Calu3 (cell line): ENCODE measurements around the gene OR10C1. TPM values are rescaled to one million over a fixed set of nuclear protein-coding genes. Genes with fewer than 3 reads are reported as not detected.

Source experiments
- BruUV-seq: library from RNA; stranded (reverse); fragments of 400-500 nt; replicated peaks from 2 replicates; lab custom pipeline; 2021; lab: Mats Ljungman, UMichigan
- CTCF ChIA-PET: fragments of 300-600 bp; sonication (Branson Sonifier 250); formaldehyde crosslinking; loops from one replicate; lab custom pipeline; 2022; ENCODE audit warnings: antibody characterized with exemption; lab: Charles Lee
- DNase-seq: peaks from one replicate; pipeline ENCODE4 v3.0.0; 2022
- H3K27ac Mint-ChIP-seq: one replicate; pipeline ENCODE4 v1.8.0; 2022; ENCODE audit warnings: mixed read lengths; ENCODE audit not compliant: unreplicated experiment
- H3K27me3 Mint-ChIP-seq: one replicate; pipeline ENCODE4 v1.8.0; 2022; ENCODE audit warnings: mixed read lengths; ENCODE audit not compliant: unreplicated experiment
- H3K36me3 Mint-ChIP-seq: one replicate; pipeline ENCODE4 v1.8.0; 2022; ENCODE audit warnings: mild to moderate bottlenecking, moderate library complexity, mixed read lengths; ENCODE audit not compliant: insufficient read depth, unreplicated experiment
- H3K4me1 Mint-ChIP-seq: one replicate; pipeline ENCODE4 v1.8.0; 2022; ENCODE audit warnings: mild to moderate bottlenecking, low read depth, mixed read lengths; ENCODE audit not compliant: unreplicated experiment
- H3K4me3 Mint-ChIP-seq: one replicate; pipeline ENCODE4 v1.8.0; 2022; ENCODE audit warnings: mild to moderate bottlenecking, low read depth, moderate library complexity, mixed read lengths; ENCODE audit not compliant: unreplicated experiment
- H3K9me3 Mint-ChIP-seq: one replicate; pipeline ENCODE4 v1.8.0; 2022; ENCODE audit warnings: low read depth, mixed read lengths; ENCODE audit not compliant: unreplicated experiment
- CTCF ChIP-seq: fragments of 200-600 bp; IDR thresholded peaks from one replicate; pipeline ENCODE4 v1.8.0; 2022; ENCODE audit warnings: antibody characterized with exemption; ENCODE audit not compliant: unreplicated experiment
- intact Hi-C: fragments of 100-400 bp; cut with micrococcal nuclease; formaldehyde crosslinking; loops from one replicate; pipeline ENCODE4 v1.10.0; 2022; ENCODE audit not compliant: unreplicated experiment
- total RNA-seq: library from RNA; stranded (reverse); gene quantifications from 2 replicates; pipeline ENCODE4 v1.2.3, GENCODE V29; 2022

OR10C1 gene
- total RNA-seq, 1 experiment from 2014 or later, result not detected

- BruUV-seq, result no TSS peak
- peak overlapping the region; percentile 31 for H3K27ac Mint-ChIP-seq
- no peaks in the 10 kb centered on the region for H3K36me3 Mint-ChIP-seq
- TF ChIP-seq CTCF, result no peak
- H3K9me3 Mint-ChIP-seq, result peaks cover 9% of the 10 kb centered on the region
- CTCF ChIA-PET, result no interaction called here
- intact Hi-C loops, result loop anchor here (1.0 to 10.0 kb wide), 3 partner anchors 47 to 104 kb away; partner anchors contain the start of gene OR12D1
- H3K4me3 Mint-ChIP-seq, result no peak overlapping the region
- DNase-seq, result peak; percentile 16
- no peaks in the 10 kb centered on the region for H3K27me3 Mint-ChIP-seq
- peaks cover 18% of the 10 kb centered on the region for H3K4me1 Mint-ChIP-seq
Measured at GRCh38 chr6:29461021-29461814, 22.1 kb downstream of the OR10C1 start.

- no peak for DNase-seq
- no peak overlapping the region for H3K4me3 Mint-ChIP-seq
- peaks cover 9% of the 10 kb centered on the region for H3K9me3 Mint-ChIP-seq
- intact Hi-C loops, result loop anchor here (5.0 to 10.0 kb wide), 2 partner anchors 60 to 103 kb away; no protein-coding TSS in a partner anchor
- no peaks in the 10 kb centered on the region for H3K27me3 Mint-ChIP-seq
- BruUV-seq, result no TSS peak
- no peak for TF ChIP-seq CTCF
- H3K27ac Mint-ChIP-seq, result peak overlapping the region; percentile 2
- no peaks in the 10 kb centered on the region for H3K36me3 Mint-ChIP-seq
- H3K4me1 Mint-ChIP-seq, result peaks cover 18% of the 10 kb centered on the region
- CTCF ChIA-PET, result no interaction called here
Measured at GRCh38 chr6:29462022-29462421, 22.9 kb downstream of the OR10C1 start.

- Mint-ChIP-seq H3K9me3 (peaks cover 9% of the 10 kb centered on the region), H3K36me3 (no peaks in the 10 kb centered on the region), H3K4me1 (peaks cover 18% of the 10 kb centered on the region), H3K27me3 (no peaks in the 10 kb centered on the region), H3K4me3 (no peak overlapping the region), H3K27ac (no peak overlapping the region)
- no peak for TF ChIP-seq CTCF
- no TSS peak for BruUV-seq
- intact Hi-C loops, result loop anchor here (10.0 kb wide), 1 partner anchor 100 kb away; no protein-coding TSS in a partner anchor
- CTCF ChIA-PET, result no interaction called here
- DNase-seq, result no peak
Measured at GRCh38 chr6:29465279-29465678, 26.2 kb downstream of the OR10C1 start.

GRCh38 chr6:29465801-29466200 is 26.7 kb downstream of the OR10C1 start:
- intact Hi-C loops, result loop anchor here (10.0 kb wide), 1 partner anchor 99 kb away; no protein-coding TSS in a partner anchor
- CTCF ChIA-PET, result no interaction called here
- H3K27me3 Mint-ChIP-seq, result no peaks in the 10 kb centered on the region

More at GRCh38 chr6:29465801-29466200, 26.7 kb downstream of the OR10C1 start:
- BruUV-seq, result no TSS peak
- peaks cover 9% of the 10 kb centered on the region for H3K9me3 Mint-ChIP-seq
- TF ChIP-seq CTCF, result no peak
- H3K4me3 Mint-ChIP-seq, result no peak overlapping the region
- peaks cover 18% of the 10 kb centered on the region for H3K4me1 Mint-ChIP-seq
- no peak for DNase-seq
- no peaks in the 10 kb centered on the region for H3K36me3 Mint-ChIP-seq
- H3K27ac Mint-ChIP-seq, result no peak overlapping the region
